ENCODE measurements around the gene SLC44A1. TPM values are rescaled to one million over a fixed set of nuclear protein-coding genes. Genes with fewer than 3 reads are reported as not detected.

Gene SLC44A1
- total RNA-seq, 2 experiments from 2014 or later, result 26.6 to 71.6 TPM

DNA sequence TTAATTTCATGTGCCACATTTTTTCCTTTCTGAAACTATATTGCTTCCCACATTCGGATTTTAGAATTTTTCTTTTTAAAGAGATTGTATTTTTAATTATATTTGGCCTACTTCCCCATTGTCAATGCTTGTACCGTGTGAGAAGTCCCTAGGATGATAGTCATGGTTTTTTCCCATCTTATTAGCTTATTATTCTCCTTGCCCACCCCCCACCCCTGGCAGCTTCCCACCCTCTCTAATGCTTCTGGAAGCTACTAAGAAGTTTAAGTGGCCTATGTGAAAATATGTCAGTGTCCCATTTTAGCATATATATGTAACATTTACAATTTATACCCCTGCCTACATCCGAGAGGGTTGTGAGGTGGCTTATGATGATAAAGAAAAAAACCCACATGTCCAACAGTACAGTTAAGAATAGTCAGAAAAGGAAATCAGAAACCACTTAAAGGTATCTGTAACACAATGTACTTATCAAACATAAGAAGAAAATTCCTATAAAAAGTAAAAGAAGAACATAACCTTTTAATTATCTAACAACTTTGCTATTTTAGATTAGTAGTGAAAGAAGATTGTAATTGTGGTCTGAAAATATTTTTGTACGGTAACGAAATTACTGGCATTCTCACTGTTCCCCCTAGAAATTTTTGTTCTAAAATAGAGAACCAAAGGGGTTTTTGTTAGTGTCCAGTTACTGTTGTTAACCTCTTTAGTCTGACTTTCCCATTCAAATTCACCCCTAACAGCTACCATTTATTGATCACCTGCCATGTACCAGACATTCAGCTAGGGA is 62.1 kb downstream of the SLC44A1 start:
- H4K20me1 ChIP-seq (ENCODE audit: insufficient read depth, low read length), result no peaks in the 10 kb centered on the region
- peaks cover 38% of the 10 kb centered on the region for H3K36me3 ChIP-seq (ENCODE audit: insufficient read depth, low read length)
- H3K4me3 ChIP-seq (ENCODE audit: low read depth, low read length, poor library complexity, severe bottlenecking), result no peak overlapping the region
- no peaks in the 10 kb centered on the region for H3K9me2 ChIP-seq (ENCODE audit: insufficient read depth, low read length)
- POLR2A ChIA-PET, result interaction anchor here (0.7 to 1.6 kb wide), 7 partner anchors 8 to 243 kb away, joined by 3 to 8 read pairs (median 5); no protein-coding TSS in a partner anchor
- intact Hi-C loops (cut with micrococcal nuclease; ENCODE audit: unreplicated experiment), result loop anchor here (5.0 kb wide), 1 partner anchor 39 kb away; no protein-coding TSS in a partner anchor
- no TSS peak for BruUV-seq (replicated peaks)
- peaks cover 15% of the 10 kb centered on the region for H3K4me1 ChIP-seq (ENCODE audit: insufficient read depth, low read length, poor library complexity, severe bottlenecking)
- CTCF ChIA-PET (ENCODE audit: unreplicated experiment), result no interaction called here
- no peak overlapping the region for H2AFZ ChIP-seq (ENCODE audit: low read length)
- TF ChIP-seq, protein P1, sequence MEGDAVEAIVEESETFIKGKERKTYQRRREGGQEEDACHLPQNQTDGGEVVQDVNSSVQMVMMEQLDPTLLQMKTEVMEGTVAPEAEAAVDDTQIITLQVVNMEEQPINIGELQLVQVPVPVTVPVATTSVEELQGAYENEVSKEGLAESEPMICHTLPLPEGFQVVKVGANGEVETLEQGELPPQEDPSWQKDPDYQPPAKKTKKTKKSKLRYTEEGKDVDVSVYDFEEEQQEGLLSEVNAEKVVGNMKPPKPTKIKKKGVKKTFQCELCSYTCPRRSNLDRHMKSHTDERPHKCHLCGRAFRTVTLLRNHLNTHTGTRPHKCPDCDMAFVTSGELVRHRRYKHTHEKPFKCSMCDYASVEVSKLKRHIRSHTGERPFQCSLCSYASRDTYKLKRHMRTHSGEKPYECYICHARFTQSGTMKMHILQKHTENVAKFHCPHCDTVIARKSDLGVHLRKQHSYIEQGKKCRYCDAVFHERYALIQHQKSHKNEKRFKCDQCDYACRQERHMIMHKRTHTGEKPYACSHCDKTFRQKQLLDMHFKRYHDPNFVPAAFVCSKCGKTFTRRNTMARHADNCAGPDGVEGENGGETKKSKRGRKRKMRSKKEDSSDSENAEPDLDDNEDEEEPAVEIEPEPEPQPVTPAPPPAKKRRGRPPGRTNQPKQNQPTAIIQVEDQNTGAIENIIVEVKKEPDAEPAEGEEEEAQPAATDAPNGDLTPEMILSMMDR (conservative IDR thresholded peaks at IDR 0.05; ENCODE audit: low read length), result no peak
- TF ChIP-seq EZH2phosphoT487 (IDR thresholded peaks at IDR 0.05; ENCODE audit: borderline replicate concordance, low read depth, low read length), result no peak
- no peak overlapping the region for H3K4me2 ChIP-seq (ENCODE audit: low read length)
- no peaks in the 10 kb centered on the region for H3K9me3 ChIP-seq (ENCODE audit: low read length)
- DNase-seq (ENCODE audit: low spot score), result no peak
- no peaks in the 10 kb centered on the region; the same call in 1 of the 2 replicates for H3K79me2 ChIP-seq (ENCODE audit: insufficient read depth, low read depth, low read length)
- no peak overlapping the region for H3K27ac ChIP-seq (ENCODE audit: low read depth, low read length, poor library complexity, severe bottlenecking)

DNA sequence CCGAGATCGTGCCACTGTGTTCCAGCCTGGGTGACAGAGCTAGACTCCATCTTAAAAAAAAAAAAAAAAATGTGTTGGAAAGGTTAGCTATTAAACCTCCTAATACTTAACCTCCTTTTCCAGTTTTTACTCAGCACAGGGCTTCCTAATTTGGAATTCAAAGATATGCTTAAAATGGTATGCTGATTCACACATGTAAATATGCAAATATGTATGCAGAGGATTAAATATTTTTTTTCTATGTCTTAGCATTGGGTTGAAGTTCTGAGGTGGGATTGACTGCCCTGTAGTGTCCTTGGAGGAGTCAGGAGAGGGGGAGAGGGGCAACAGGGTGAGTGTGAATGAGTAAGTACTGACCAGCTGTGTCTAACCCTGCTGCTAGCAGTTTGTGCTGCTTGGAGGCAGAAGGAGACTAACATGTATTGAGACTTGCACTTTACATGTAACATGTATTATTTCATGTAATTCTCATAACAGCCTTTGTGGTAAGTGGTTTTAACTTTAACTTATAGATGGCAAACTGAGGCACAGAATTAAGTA is 63.2 kb downstream of the SLC44A1 start:
- Histone ChIP-seq H3K79me2 (ENCODE audit: insufficient read depth, low read depth, low read length) (no peaks in the 10 kb centered on the region; the same call in 1 of the 2 replicates), H3K4me3 (ENCODE audit: low read depth, low read length, poor library complexity, severe bottlenecking) (no peak overlapping the region), H3K36me3 (ENCODE audit: insufficient read depth, low read length) (peaks cover 35% of the 10 kb centered on the region), H3K9me2 (ENCODE audit: insufficient read depth, low read length) (no peaks in the 10 kb centered on the region), H3K4me1 (ENCODE audit: insufficient read depth, low read length, poor library complexity, severe bottlenecking) (peaks cover 15% of the 10 kb centered on the region), H2AFZ (ENCODE audit: low read length) (no peak overlapping the region), H3K27ac (ENCODE audit: low read depth, low read length, poor library complexity, severe bottlenecking) (no peak overlapping the region), H3K4me2 (ENCODE audit: low read length) (no peak overlapping the region), H4K20me1 (ENCODE audit: insufficient read depth, low read length) (no peaks in the 10 kb centered on the region), H3K9me3 (ENCODE audit: low read length) (no peaks in the 10 kb centered on the region)
- ChIA-PET POLR2A (interaction anchor here (0.6 to 2.2 kb wide), 9 partner anchors 9 to 244 kb away, joined by 3 to 11 read pairs (median 4); no protein-coding TSS in a partner anchor), CTCF (ENCODE audit: unreplicated experiment) (interaction anchor here (0.6 kb wide), 1 partner anchor 88 kb away, joined by 4 read pairs; no protein-coding TSS in a partner anchor)
- no peak for DNase-seq (ENCODE audit: low spot score)
- TF ChIP-seq EZH2phosphoT487 (IDR thresholded peaks at IDR 0.05; ENCODE audit: borderline replicate concordance, low read depth, low read length), result no peak
- TF ChIP-seq, protein P1 (conservative IDR thresholded peaks at IDR 0.05; ENCODE audit: low read length), result no peak
- intact Hi-C loops (cut with micrococcal nuclease; ENCODE audit: unreplicated experiment), result loop anchor here (5.0 kb wide), 1 partner anchor 40 kb away; no protein-coding TSS in a partner anchor
- no TSS peak for BruUV-seq (replicated peaks)

Measured in OCI-LY7 (cell line).